Stimulated activated CD4-positive, alpha-beta T cell treated with anti-CD3 and anti-CD28 coated beads, Interleukin-15, amount 100 ng/mL, for 48 hours (primary cell): ENCODE measurements around the gene LRRC27.

Experiments used
- DNase-seq, 2 donors: peaks; one replicate each; pipeline ENCODE4 v3.0.0-alpha.2; 2020; ENCODE audit warnings: low read depth in 2 of 2

The LRRC27 gene

DNA sequence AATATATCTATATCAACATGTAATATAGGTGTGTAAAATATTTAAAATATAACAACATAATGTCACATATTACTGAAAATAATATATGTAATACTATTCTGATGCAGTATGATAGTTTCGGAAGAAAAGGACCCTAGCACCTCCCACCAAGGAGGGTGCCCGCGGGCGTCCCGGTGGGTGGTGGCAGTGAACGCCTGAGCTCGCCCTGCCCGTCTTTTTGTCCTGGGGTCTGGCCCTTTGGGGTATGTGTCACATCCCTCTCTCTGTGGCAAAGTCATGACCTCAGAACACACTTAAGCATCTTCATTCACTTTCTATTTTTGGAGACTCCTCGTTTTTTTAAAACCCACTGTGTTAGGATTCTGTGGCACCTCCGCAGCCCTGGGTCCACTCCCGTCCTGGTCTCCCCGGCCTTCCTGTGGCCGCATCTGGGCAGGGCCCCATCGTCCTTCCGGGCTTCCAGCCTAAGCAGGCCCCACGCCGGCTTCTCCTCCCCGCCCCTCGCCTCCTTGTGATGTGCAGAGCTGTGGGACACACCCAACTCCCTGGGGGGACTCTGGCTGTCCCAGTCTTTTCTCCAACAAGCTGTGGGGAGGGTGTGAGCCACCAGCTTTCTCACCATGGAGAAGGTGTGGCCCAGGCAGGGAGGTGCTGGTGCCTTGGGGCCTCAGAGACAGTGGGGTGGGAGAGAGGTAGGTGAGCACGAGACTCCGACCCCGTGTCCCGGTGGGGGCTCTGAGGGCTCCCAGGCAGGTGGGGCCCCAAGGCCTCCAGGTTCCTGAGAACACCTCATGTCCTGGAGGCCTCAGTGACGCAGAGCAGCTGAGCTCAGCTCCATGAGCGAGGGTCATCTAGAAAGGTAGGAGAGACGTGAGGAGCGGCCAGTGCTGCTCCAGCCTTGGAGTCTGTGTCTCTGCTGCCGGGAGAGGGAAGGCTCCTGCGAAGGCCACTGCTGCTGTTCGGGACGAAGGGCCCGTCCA lies 81.5 kb downstream of the LRRC27 start:
- no peak for DNase-seq

DNA sequence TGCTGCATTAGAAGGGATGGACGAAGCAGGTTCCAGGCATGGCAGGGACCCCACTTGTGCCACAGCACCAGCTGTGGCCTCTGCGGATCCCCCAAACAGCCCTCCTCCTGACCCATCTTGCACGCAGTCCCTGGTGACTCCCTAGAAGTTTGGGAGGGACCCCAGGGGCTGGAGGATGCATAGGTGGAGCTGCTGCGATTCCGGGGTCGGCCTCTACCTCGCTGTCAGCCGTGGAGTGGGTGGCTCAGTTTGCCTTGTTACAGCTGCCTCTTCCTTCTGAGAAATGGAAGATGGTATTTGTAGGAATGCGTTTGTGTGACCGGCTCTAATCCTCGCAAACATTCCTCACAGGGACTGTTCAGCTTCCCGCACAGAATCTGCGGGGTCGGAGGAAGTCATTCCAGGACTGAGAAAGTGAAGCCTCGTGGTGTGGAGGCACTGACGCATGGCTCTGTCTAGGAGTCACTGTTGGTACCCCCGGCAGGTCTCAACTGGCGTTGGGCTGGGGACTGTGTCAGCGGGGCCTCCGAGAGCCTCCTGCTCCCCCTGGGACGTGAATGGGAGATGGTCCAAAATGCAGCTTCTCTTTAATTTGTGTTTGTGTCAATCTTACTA lies 82.5 kb downstream of the LRRC27 start:
- DNase-seq, result no peak

DNA sequence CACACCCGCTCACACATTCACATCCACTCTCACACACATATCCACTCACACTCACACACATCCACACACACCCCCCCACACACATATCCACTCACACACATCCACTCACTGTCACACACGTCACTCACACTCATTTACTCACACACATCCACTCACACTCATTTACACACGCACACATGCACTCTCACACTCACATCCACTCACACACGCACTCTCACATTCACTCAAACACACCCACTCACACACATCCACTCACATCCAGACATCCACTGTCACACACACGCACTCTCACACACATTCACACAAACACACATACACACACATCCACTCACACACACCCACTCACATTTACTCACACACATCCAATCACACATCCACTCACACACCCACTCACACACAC lies 83.3 kb downstream of the LRRC27 start:
- no peak for DNase-seq

DNA sequence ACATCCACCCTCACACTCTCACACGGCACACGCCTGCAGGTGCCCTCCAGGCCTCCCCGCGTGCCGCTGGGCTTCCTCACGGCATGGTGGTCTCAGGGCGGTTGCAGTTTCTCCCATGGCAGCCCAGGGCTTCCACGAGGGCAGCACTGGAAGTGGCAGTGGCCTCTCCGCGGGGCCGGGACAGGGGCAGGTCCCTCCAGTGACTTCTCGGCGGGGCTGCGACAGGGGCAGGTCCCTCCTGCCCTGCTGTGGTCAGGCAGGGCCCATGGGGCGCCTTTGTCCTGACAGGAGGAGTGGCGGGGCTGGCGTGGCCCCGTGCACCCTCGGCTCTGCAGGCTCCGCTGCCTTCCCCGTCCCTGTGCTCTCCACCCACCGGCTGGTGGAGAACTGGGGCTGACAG lies 84.0 kb downstream of the LRRC27 start:
- DNase-seq, result no peak

DNA sequence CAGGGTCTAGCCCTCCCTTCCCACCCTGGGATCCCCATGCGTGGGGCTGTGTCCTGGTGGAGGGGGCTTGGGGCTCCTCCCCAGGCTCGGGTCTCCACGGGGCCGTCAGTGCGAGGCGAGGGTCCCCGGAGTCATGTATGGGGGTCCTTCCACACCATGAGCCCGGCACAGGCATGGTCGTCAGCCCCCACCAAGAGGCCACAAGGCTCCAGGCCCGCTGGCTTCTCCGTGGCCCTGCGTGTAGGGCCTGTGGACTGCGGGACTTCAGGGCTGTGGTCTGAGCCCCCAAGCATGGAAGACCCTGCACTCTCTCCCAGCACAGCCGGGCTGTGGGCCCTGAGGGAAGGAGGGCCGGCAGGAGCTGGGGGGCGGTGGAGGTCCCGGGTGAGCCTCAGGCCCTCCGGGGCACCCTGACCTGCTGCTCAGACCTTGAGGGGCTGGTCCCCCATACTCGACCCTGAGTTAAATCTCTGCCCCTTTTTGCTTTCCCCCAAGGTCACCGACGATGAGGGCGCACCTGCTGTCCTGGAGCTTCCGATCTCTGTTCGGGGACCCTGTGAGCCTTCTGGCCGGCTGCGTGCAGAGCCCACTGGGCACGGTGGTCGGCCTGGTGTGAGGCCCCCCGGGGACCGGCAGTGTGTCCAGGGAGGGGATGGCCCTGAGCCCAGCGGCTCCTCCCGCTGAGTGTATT lies 84.7 kb downstream of the LRRC27 start:
- DNase-seq, result no peak

DNA sequence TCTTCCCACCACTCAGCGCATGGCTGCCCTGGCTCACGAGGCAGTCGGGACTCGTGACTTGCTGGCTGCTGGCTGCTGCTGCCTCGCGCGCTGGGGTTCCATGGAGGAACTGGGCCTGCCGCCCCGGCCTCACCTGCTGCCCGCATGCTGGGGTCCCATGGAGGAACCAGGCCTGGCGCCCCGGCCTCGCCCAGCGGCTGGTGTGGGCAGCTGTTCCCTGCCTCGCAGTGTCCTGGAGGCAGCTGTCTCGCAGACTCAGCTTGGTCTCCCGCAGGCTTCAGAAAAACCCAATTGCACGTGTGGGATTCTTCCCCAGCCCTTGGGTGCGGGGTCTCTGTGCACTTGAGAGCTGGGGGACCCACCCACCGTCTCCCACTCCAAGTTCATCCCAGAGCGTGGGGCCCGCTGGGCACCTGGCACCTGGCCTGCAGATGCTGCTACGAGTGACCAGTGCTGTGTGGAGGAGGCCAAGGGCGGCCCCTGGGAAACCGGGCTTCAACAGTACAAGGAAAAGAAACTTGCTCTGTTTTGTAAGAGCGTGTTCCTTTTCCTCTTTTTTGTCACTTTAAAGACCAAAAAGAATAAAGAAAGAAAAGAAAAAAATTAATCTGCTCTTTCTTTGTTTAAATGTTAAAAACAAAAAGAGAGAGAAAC lies 85.4 kb downstream of the LRRC27 start:
- no peak for DNase-seq

DNA sequence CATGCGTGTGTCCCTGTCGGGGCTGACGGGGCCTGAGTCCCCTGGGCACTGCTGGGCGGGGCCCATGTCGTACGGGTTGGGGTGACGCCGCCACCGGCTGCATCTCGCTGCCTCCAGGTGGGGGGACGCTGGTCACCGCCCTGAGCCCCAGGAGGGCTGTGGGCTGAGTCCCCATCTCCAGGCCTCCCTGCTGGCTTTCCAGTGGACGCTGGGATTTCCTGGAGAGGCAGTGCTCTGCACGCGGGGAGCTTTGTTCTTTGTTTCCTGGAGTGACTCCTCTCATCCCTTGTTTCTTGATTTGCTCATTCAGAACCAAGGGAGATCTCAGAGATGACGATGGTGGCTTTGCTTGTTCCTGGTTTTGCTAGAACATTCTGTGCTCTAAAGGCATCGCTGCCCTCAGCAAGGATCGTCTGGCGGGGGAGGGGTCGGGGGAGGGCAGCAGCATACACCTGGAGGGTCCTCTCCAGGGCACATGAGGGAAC lies 86.0 kb downstream of the LRRC27 start:
- no peak for DNase-seq

DNA sequence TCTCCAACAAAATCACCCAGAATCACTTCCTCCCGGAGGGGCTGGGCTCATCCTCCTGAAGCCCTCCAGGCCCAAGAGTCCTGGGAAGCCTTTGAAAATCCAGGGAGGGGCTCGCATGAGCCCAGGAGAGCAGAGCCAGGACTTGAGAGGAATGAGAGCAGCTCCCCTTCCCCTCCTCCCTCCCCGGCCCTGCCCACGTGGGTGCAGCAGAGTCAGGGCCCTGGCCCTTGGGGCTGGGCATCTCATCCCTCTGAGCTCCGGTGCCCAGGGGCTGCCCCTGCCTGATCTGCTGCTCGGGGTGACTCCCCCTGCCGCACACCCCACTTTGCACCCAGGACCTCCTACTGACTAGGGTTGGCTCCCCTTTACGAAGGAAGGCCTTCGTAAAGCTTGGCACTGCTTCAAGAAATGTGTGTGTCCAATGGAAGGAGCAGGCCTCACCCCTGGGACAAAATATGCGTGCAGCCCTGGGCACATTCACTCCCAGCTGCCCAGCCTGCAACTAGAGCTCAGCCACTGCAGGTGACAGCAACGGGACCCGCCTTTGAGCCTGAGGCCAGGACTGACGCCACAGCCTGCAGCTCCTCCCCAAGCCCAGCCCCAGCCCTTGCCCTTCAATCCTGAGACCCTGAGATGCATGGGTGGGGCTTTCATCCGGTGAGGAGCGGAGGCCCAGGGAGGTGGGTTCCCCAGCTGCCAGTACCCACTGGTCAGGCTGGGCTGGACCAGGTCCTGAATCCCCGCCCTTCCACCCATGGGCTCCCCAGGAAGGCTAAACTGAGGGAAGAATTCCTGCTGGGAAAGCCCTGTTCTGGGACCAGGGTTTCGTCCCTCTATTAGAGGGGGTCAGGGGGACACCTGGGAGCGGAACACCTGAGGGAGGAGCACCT lies 86.8 kb downstream of the LRRC27 start:
- DNase-seq, result no peak

DNA sequence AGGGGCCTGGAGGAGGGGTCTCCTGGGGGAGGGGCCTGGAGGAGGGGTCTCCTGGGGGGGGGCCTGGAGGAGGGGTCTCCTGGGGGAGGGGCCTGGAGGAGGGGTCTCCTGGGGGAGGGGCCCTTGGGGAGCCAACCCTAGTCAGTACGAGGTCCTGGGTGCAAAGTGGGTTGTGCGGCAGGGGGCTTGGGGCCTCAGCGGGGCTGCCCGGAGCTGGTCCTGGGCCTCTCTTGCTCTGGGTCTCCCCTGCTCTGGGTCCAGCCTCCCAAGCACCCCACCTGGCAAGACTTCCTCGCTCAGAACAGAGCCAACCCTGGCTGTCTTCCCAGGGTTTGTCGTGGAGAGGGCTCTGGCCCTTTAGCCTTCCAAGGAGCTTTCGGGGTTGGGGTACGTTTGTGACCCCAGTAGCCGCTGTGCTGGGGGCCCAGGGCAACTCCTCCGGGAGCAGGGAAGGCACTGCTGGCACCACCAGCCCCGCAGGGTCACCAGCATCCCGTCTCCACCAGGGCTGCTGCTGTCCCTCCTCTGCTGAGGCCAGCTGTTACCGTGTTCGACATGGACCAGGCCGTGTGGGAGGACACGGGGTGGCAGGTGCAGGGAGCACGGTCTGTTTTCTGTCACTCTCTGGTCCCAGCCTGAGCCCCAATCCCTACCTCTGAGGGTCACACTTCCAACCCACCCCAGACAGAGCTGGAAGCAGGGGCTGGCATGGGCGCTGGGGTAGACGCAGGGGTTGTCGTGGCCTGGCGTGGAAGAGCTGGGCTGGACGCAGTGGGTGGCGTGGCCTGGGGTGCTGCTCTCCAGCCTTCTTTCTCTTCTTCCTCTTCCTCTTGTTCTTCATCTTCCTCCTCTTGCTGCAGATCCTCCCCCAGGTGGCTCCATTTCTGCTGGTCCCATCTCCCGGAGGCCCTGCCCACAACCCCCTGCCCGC lies 87.8 kb downstream of the LRRC27 start:
- DNase-seq, result no peak

DNA sequence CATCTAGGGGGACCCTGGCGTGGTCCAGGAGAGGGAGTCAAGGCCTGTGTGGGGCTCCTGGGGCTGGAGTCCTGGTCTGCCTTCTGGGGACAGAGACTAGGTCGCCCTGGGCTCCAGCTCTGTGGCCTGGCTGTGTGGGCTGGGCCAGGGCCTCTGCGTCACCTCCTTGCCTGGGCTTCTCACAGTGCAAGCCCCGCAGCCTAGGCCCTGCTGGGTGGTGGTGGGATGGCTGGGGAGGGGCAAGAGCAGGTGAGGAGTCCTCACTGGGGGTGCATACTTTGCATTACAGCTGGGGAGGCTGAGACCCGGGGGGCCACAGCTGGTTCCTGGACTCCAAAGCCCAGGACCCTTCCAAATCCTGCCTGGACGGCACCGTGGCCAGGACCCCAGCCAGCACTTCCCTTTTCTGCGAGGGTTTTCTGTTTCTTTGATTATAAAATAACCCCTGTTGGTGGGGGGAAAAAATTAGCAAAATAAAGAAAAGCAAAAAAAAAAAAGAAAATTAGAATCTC lies 88.5 kb downstream of the LRRC27 start:
- no peak for DNase-seq

DNA sequence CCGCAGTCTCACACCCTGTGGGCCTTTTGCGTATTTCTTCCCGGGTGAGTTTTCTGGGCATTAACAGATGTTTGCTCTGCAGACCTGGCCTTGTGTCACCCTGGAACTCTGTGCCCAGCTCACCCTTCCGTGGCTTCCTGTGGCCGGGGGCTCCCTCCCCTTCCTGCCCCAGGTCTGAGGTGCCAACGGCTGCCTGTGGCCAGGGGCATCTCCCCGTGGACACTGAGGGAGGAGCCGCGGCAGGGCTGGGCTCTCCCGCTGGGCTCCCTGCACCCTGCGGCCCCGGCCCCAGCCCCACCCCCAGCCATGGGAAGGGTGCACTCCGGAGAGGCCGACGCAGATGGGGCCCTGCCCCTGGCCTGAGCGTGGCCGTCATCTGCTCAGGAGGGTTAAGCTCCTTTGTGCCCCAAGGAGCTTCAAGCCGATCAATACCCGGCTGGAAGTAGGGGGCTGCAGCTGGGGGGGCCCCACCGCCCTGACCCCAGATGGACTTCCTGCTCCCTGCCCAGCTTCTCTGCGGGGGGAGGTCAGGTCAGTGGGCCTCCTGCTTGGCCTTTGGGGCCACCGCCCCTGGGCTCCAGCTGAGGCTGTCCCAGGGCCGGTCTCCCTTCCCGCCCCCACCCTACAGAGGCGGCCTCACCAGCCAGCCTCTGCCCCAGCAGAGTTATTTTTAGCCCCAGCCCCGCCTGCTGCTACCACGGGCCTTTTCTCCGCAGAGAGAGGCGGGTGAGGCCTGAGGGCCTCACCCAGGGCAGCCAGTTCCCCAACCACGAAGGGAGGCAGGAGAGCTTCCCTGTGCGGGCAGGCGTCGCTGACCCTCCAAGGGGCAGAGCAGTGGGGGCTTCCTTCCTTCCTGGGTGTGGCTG lies 89.2 kb downstream of the LRRC27 start:
- no peak for DNase-seq

DNA sequence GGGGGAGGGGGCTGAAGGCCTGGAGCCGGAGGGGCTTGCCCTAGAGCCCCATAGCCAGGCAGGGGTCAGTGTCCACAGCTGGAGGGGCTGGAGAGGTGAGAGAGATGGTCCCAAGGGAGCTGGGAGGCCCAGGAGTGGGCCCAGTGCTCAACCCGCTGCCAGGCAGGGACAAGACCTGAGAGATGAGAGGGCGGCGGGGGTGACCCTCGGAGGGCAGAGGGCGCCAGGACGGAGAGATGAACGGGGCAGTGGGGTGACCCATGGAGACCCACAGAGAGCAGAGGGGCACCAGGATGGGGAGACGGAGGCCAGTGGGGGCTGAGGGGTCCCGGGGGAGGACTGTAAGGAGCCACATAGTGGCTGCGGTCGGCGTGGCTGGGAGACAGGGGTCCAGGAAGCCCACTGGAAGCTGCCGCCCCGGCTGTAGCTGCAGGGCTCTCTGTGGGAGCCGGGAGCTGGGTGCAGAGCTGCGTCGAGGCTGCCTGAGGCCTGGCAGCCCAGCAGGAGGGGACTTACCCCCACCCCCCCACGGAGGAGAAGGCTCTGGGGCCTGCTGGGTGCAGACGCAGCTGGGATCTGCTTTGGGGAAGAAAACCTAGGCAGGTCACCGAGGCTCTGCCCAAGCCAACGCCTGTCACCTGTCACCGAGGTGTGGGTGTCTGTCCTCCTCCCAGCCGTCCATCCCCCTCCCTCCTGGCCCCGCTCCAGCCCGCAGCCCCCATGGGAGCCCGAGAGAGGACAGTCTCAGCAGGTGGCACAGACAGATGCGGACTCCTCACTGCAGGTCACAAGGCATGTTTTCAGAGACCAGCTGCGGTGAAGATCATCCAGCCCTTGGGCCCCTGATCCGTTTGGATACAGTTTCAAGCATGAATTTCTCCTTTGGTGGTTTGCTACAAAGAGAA lies 90.1 kb downstream of the LRRC27 start:
- DNase-seq, result no peak

DNA sequence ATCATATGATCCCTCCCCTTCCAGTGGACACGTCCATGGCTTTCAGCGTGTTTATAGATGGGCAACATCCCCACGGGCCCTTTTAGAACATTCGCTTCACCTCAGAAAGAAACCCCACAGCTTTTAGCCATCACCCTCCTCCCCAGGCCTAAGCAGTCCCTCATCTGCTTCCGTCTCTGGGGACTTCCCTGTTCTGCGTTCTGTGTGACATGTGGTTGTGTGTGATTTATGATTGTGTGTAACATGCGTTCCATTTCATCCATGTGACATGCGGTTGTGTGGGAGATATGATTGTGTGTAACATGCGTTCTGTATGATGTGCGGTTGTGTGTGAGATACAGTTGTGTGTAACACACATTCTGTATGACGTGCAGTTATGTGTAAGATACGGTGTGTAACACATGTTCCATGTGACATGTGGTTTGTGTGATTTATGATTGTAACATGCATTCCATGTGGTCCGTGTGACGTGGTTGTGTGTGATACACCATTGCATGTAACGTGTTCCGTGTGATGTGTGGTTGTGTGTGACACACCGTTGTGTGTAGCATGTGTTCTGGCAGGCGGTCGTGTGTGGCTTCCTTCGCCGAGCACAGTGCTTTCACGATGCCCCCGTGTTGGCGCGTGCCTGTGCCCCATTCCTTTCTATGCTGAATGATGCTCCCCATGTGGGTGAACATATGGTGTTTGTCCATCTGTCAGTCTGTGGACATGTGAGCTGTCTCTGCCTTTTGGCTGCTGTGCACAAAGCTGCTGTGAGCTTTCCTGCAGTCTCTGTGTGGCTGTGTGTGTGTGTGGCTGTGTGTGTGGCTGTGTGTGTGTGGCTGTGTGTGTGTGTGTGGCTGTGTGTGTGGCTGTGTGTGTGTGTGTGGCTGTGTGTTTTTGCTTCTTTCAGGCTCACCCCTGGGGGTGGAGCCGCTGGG lies 91.2 kb downstream of the LRRC27 start:
- DNase-seq, result no peak

DNA sequence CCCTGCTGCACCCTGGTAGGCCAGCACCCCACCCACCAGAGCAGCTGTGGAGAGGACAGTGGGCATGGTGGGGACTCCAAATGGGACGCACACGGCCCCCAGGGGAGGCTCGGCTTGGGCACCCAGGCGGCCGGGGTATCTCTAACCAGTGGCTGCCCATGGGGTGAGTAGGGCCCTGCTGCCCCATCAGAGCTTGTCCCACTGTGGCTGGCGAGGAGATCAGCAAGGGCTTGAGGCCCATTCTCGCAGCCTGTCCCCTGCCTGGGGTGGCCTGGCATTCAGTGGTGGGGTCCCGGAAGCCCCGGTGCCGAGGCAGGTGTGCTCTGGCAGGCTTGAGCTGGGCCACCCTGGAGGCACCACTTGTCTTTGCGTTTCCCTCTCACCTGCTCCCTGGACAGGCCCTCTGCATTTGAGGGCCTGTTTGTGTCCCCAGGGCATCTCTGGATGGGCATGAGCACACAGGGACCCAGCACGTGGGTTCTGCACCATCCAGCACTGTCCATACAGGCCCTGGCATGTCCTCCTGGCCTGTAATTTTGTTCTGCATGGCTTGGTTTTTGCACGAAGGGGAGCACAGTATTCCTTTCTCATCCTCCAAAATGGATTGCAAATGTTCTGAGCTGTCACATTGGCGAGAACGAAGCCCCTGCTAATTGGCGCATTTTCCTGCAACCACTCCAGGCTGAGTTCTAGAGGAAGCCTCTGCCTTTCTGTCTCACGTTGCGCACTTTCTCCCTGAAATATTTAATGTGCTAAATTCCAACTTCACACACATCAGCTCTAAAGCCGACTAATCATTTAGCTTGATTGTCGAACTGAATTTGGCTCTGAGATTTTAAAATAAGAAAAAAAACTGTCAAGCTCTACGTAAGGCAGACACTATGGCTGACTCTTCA lies 92.2 kb downstream of the LRRC27 start:
- no peak for DNase-seq

DNA sequence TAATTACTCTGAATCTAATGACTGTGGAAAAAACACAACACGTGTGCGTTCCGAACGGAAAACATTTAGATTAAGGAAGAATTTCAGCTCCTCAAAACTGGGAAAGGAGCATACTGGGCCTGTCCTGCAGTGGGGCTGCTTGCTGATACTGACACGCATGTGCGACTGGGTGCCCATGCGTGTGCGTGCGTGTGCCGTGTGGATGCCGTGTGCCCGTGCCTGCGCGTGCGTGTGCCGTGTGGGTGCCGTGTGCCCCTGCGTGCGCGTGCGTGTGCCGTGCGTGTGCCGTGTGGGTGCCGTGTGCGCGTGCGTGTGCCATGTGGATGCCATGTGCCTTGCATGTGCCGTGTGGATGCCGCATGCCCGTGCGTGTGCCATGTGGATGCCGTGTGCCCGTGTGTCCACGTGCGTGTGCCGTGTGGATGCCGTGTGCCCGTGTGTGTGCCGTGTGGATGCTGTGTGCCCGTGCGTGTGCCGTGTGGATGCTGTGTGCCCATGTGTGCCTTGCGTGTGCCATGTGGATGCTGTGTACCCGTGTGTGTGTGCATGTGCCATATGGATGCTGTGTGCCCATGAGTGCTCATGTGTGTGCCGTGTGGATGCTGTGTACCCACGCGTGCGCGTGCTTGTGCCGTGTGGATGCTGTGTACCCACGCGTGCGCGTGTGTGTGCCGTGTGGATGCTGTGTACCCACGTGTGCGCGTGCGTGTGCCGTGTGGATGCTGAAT lies 93.2 kb downstream of the LRRC27 start:
- no peak for DNase-seq
